Keratinocyte (primary cell): ENCODE results near the gene JMJD7.

Source experiments
- EZH2 ChIP-seq: IDR thresholded peaks from one replicate; pipeline ENCODE4 v1.6.1; 2012; ENCODE audit warnings: inconsistent platforms, mild to moderate bottlenecking, low read length, moderate library complexity
- TF ChIP-seq, protein P1 (sequence below), 3 experiments: IDR thresholded peaks in 1 of 3; conservative IDR thresholded peaks in 1 of 3; optimal IDR thresholded peaks in 1 of 3; 2 replicates in 2 of 3; 3 replicates in 1 of 3; pipeline versions ENCODE3 to v1.5.1; 2011; ENCODE audit warnings: low read length in 3 of 3, mild to moderate bottlenecking in 3 of 3, moderate library complexity in 2 of 3, control low read depth in 1 of 3, inconsistent platforms in 1 of 3; ENCODE audit not compliant: insufficient read depth in 2 of 3; ENCODE audit errors: extremely low read depth in 1 of 3

DNA sequence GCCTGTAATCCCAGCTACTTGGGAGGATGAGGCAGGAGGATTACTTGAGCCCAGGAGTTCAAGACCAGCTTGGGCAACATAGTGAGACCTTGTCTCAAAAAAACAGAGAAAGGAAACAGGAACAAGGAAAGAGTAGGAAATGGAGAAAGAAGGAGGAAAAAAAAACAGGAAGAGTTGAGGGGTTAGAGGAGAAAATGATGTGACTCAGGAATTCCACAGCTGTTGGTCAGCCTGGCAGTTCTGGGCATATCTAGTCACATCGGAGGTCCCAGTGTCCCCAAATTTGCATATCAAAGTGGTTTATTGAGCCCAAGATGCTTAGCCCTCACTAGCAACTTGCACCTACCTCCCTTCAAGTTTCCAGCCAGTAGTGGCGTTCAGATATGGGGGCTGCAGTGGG, 18.8 kb upstream of the JMJD7 start:
- TF ChIP-seq, protein P1, sequence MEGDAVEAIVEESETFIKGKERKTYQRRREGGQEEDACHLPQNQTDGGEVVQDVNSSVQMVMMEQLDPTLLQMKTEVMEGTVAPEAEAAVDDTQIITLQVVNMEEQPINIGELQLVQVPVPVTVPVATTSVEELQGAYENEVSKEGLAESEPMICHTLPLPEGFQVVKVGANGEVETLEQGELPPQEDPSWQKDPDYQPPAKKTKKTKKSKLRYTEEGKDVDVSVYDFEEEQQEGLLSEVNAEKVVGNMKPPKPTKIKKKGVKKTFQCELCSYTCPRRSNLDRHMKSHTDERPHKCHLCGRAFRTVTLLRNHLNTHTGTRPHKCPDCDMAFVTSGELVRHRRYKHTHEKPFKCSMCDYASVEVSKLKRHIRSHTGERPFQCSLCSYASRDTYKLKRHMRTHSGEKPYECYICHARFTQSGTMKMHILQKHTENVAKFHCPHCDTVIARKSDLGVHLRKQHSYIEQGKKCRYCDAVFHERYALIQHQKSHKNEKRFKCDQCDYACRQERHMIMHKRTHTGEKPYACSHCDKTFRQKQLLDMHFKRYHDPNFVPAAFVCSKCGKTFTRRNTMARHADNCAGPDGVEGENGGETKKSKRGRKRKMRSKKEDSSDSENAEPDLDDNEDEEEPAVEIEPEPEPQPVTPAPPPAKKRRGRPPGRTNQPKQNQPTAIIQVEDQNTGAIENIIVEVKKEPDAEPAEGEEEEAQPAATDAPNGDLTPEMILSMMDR (optimal IDR thresholded peaks at IDR 0.05 in 1 of 3, IDR thresholded peaks at IDR 0.05 in 1 of 3, conservative IDR thresholded peaks at IDR 0.05 in 1 of 3; ENCODE audit: extremely low read depth in 1 of 3, insufficient read depth in 2 of 3, low read length in 3 of 3) = no peak
- TF ChIP-seq EZH2 = no peak
